HCT116 (cell line): ENCODE results near the gene RAB36. TPM values are rescaled to one million over a fixed set of nuclear protein-coding genes. Genes with fewer than 3 reads are reported as not detected.

Source experiments
- ATAC-seq: fragments of 200-7000 bp; cut with Tn5 transposase; 2 replicates; pipeline ENCODE4 v1.9.1; 2020; ENCODE audit warnings: mild to moderate bottlenecking, moderate library complexity
- BruUV-seq: library from RNA; stranded (reverse); fragments of 400-500 nt; replicated peaks from 2 replicates; lab custom pipeline; 2021; lab: Mats Ljungman, UMichigan
- CTCF ChIA-PET: fragments of 300-600 bp; sonication (Branson Sonifier 250); formaldehyde crosslinking; loops from one replicate; lab custom pipeline; 2021; ENCODE audit warnings: antibody characterized with exemption; lab: Charles Lee
- POLR2A ChIA-PET: fragments of 300-600, 350-600 bp; sonication (Branson Sonifier 250); formaldehyde crosslinking; loops from one replicate; lab custom pipeline; 2021; ENCODE audit warnings: antibody characterized with exemption; lab: Charles Lee
- RAD21 ChIA-PET, 2 experiments: fragments of 300-600 bp; sonication (Branson Sonifier 250); formaldehyde crosslinking; loops; one replicate each; lab custom pipeline; 2023; ENCODE audit warnings: low total read pairs in 2 of 2; ENCODE audit not compliant: uncharacterized antibody in 2 of 2, unreplicated experiment in 2 of 2, low non-redundant PET in 1 of 2; lab: Charles Lee
- DNase-seq: peaks from one replicate; pipeline ENCODE4 v3.0.0-alpha.2; 2010; ENCODE audit warnings: low read depth, low spot score
- H2AFZ ChIP-seq: fragments of 200-600 bp; shearing (Covaris generic), sonication (generic); 2 replicates; pipeline ENCODE4 v1.6.1; 2017; ENCODE audit warnings: low read depth, mixed run types, mixed read lengths, antibody characterized with exemption, low read length; ENCODE audit not compliant: poor library complexity, severe bottlenecking
- H3K27ac ChIP-seq: 2 replicates; pipeline ENCODE4 v1.5.1; 2012; ENCODE audit warnings: low read depth, low read length
- H3K27me3 ChIP-seq: fragments of 200-600 bp; sonication (generic); 2 replicates; pipeline ENCODE4 v1.6.1; 2016; ENCODE audit warnings: mixed run types, low read length, mixed read lengths; ENCODE audit not compliant: insufficient read depth
- H3K36me3 ChIP-seq, 2 experiments: fragments of 200-500 bp in 1 of 2; fragments of 200-600 bp in 1 of 2; sonication (Bioruptor generic) in 1 of 2; sonication (generic) in 1 of 2; 2 replicates each; pipeline versions ENCODE4 v1.5.1 to v1.6.1; 2014 to 2016; ENCODE audit warnings: low read length in 2 of 2, inconsistent platforms in 1 of 2, mixed read lengths in 1 of 2, mixed run types in 1 of 2; ENCODE audit not compliant: insufficient read depth in 2 of 2, control insufficient read depth in 1 of 2
- H3K4me1 ChIP-seq, 2 experiments: fragments of 200-600 bp in 1 of 2; sonication (generic) in 1 of 2; 2 replicates each; pipeline versions ENCODE4 v1.5.1 to v1.6.1; 2012 to 2017; ENCODE audit warnings: low read length in 2 of 2, inconsistent platforms in 1 of 2, mild to moderate bottlenecking in 1 of 2, mixed read lengths in 1 of 2, mixed run types in 1 of 2, moderate library complexity in 1 of 2; ENCODE audit not compliant: insufficient read depth in 2 of 2, control insufficient read depth in 1 of 2
- H3K4me2 ChIP-seq: fragments of 200-600 bp; sonication (generic); 2 replicates; pipeline ENCODE4 v1.6.1; 2017; ENCODE audit warnings: mixed run types, low read length, mixed read lengths
- H3K4me3 ChIP-seq, 2 experiments: fragments of 200-600 bp in 1 of 2; sonication (generic) in 1 of 2; replicated peaks in 1 of 2; 2 replicates each; pipeline ENCODE4 v1.5.1; 2011 to 2016; ENCODE audit warnings: low read length in 2 of 2, control low read depth in 1 of 2, low read depth in 1 of 2, mild to moderate bottlenecking in 1 of 2, mixed read lengths in 1 of 2, mixed run types in 1 of 2
- H3K79me2 ChIP-seq: fragments of 200-600 bp; sonication (generic); 2 replicates; pipeline ENCODE4 v1.6.1; 2017; ENCODE audit warnings: mild to moderate bottlenecking, mixed run types, low read length, moderate library complexity, mixed read lengths; ENCODE audit not compliant: insufficient read depth
- H3K9ac ChIP-seq: fragments of 200-600 bp; sonication (generic); 2 replicates; pipeline ENCODE4 v1.6.1; 2016; ENCODE audit warnings: low read length, mixed read lengths
- H3K9me2 ChIP-seq: fragments of 200-600 bp; sonication (generic), shearing (Covaris generic); 2 replicates; pipeline ENCODE4 v1.6.1; 2017; ENCODE audit warnings: mixed run types, mild to moderate bottlenecking, moderate library complexity; ENCODE audit not compliant: insufficient read depth
- H3K9me3 ChIP-seq, 2 experiments: fragments of 200-500 bp in 1 of 2; fragments of 200-600 bp in 1 of 2; sonication (Bioruptor generic) in 1 of 2; sonication (generic) in 1 of 2; 2 replicates each; pipeline ENCODE4 v1.6.1; 2014 to 2017; ENCODE audit warnings: low read length in 2 of 2, mixed read lengths in 2 of 2, inconsistent platforms in 1 of 2, low read depth in 1 of 2, mild to moderate bottlenecking in 1 of 2, mixed run types in 1 of 2, moderate library complexity in 1 of 2; ENCODE audit not compliant: control insufficient read depth in 1 of 2, insufficient read depth in 1 of 2
- H4K20me1 ChIP-seq: fragments of 200-600 bp; sonication (generic), shearing (Covaris generic); 2 replicates; pipeline ENCODE4 v1.6.1; 2017; ENCODE audit warnings: mixed run types, mild to moderate bottlenecking, moderate library complexity; ENCODE audit not compliant: insufficient read depth
- CBX3 ChIP-seq: IDR thresholded peaks from 2 replicates; pipeline ENCODE4 v1.6.1; 2012; ENCODE audit warnings: low read depth
- CEBPB ChIP-seq: IDR thresholded peaks from 2 replicates; pipeline ENCODE4 v1.6.1; 2012; ENCODE audit warnings: low read depth
- CTCF ChIP-seq, 3 experiments: fragments of 200-600 bp in 1 of 3; sonication (generic) in 1 of 3; IDR thresholded peaks in 2 of 3; conservative IDR thresholded peaks in 1 of 3; 2 replicates each; pipeline ENCODE4 v1.5.1; 2012 to 2017; ENCODE audit warnings: low read depth in 2 of 3, low read length in 2 of 3, antibody characterized with exemption in 1 of 3, borderline replicate concordance in 1 of 3, control low read depth in 1 of 3, mild to moderate bottlenecking in 1 of 3, mixed read lengths in 1 of 3, mixed run types in 1 of 3, moderate library complexity in 1 of 3; ENCODE audit not compliant: insufficient read depth in 1 of 3
- EGR1 ChIP-seq: IDR thresholded peaks from 2 replicates; pipeline ENCODE4 v1.6.1; 2012; ENCODE audit warnings: low read depth
- ELF1 ChIP-seq: IDR thresholded peaks from 2 replicates; pipeline ENCODE4 v1.6.1; 2012; ENCODE audit warnings: low read depth, borderline replicate concordance
- EZH2 ChIP-seq: fragments of 200-600 bp; sonication (generic); IDR thresholded peaks from 2 replicates; pipeline ENCODE4 v1.6.1; 2017; ENCODE audit warnings: antibody characterized with exemption, mixed run types
- EZH2phosphoT487 ChIP-seq: fragments of 200-600 bp; IDR thresholded peaks from 2 replicates; pipeline ENCODE4 v1.6.1; 2018; ENCODE audit warnings: antibody characterized with exemption, borderline replicate concordance
- FOSL1 ChIP-seq: IDR thresholded peaks from 2 replicates; pipeline ENCODE4 v1.6.1; 2012; ENCODE audit warnings: low read depth
- JUND ChIP-seq: IDR thresholded peaks from 2 replicates; pipeline ENCODE4 v1.6.1; 2012
- MAX ChIP-seq: IDR thresholded peaks from 2 replicates; pipeline ENCODE4 v1.6.1; 2012
- POLR2A ChIP-seq: IDR thresholded peaks from 2 replicates; pipeline ENCODE4 v1.7.0; 2011; ENCODE audit warnings: borderline replicate concordance; ENCODE audit not compliant: insufficient read depth, insufficient read length; ENCODE audit errors: extremely low read depth
- RAD21 ChIP-seq: IDR thresholded peaks from 2 replicates; pipeline ENCODE4 v1.6.1; 2012; ENCODE audit warnings: low read depth, mild to moderate bottlenecking
- SIN3A ChIP-seq: IDR thresholded peaks from 2 replicates; pipeline ENCODE4 v1.6.1; 2012; ENCODE audit warnings: low read depth
- SP1 ChIP-seq: IDR thresholded peaks from 2 replicates; pipeline ENCODE4 v1.6.1; 2012; ENCODE audit warnings: low read depth
- SRF ChIP-seq: IDR thresholded peaks from 2 replicates; pipeline ENCODE4 v1.6.1; 2012; ENCODE audit warnings: low read depth
- TCF7L2 ChIP-seq: IDR thresholded peaks from 2 replicates; pipeline ENCODE4 v1.7.0; 2011; ENCODE audit warnings: borderline replicate concordance, inconsistent platforms; ENCODE audit not compliant: insufficient read depth, insufficient read length; ENCODE audit errors: extremely low read depth
- YY1 ChIP-seq: IDR thresholded peaks from 2 replicates; pipeline ENCODE4 v1.6.1; 2011; ENCODE audit warnings: low read length, low read depth, moderate library complexity, mild to moderate bottlenecking; ENCODE audit not compliant: insufficient replicate concordance; ENCODE audit errors: extremely low read depth
- ZNF274 ChIP-seq: fragments of 200-500 bp; sonication (Bioruptor generic); IDR thresholded peaks from 2 replicates; pipeline ENCODE4 v1.6.1; 2014; ENCODE audit warnings: mild to moderate bottlenecking, low read depth, low read length, inconsistent platforms
- intact Hi-C: fragments of 100-400 bp; cut with micrococcal nuclease; formaldehyde crosslinking; loops from 2 replicates; pipeline ENCODE4 v1.10.0; 2022
- total RNA-seq: library from RNA; stranded (reverse); gene quantifications from one replicate; pipeline ENCODE4 v1.2.1, GENCODE V29; 2021; ENCODE audit not compliant: unreplicated experiment
- TF ChIP-seq, protein P1 (sequence below): IDR thresholded peaks from 2 replicates; pipeline ENCODE4 v1.6.1; 2011; ENCODE audit warnings: mild to moderate bottlenecking, low read length, moderate library complexity; ENCODE audit not compliant: insufficient replicate concordance; ENCODE audit errors: extremely low read depth

The RAB36 gene
- total RNA-seq, 1 experiment from 2014 or later: 6.1 TPM

GRCh38 chr22:23113067-23113846, 32.0 kb upstream of the RAB36 start:
- H3K4me1 ChIP-seq: peaks cover 0 to 6% of the 10 kb centered on the region in 2 experiments; a peak in 1 of 4 replicates
- TF ChIP-seq RAD21: no peak
- no peak for TF ChIP-seq EZH2phosphoT487
- TF ChIP-seq POLR2A: no peak
- no peak for TF ChIP-seq SP1
- TF ChIP-seq CBX3: no peak
- TF ChIP-seq JUND: no peak
- TF ChIP-seq ELF1: no peak
- no peak for TF ChIP-seq FOSL1
- TF ChIP-seq CTCF (IDR thresholded peaks at IDR 0.05 in 2 of 3, conservative IDR thresholded peaks at IDR 0.05 in 1 of 3; ENCODE audit: borderline replicate concordance in 1 of 3, insufficient read depth in 1 of 3, low read depth in 2 of 3, low read length in 2 of 3): no peak
- TF ChIP-seq YY1: no peak
- TF ChIP-seq MAX: no peak
- TF ChIP-seq TCF7L2: no peak
- no peak for TF ChIP-seq SRF
- no peak for TF ChIP-seq ZNF274
- TF ChIP-seq EGR1: no peak
- TF ChIP-seq, protein P1, sequence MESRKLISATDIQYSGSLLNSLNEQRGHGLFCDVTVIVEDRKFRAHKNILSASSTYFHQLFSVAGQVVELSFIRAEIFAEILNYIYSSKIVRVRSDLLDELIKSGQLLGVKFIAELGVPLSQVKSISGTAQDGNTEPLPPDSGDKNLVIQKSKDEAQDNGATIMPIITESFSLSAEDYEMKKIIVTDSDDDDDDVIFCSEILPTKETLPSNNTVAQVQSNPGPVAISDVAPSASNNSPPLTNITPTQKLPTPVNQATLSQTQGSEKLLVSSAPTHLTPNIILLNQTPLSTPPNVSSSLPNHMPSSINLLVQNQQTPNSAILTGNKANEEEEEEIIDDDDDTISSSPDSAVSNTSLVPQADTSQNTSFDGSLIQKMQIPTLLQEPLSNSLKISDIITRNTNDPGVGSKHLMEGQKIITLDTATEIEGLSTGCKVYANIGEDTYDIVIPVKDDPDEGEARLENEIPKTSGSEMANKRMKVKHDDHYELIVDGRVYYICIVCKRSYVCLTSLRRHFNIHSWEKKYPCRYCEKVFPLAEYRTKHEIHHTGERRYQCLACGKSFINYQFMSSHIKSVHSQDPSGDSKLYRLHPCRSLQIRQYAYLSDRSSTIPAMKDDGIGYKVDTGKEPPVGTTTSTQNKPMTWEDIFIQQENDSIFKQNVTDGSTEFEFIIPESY: no peak
- no peak for TF ChIP-seq EZH2
- TF ChIP-seq SIN3A: no peak
- no peak for TF ChIP-seq CEBPB
- no peak overlapping the region for H3K4me2 ChIP-seq
- no peak overlapping the region for H3K4me3 ChIP-seq
- no peak for ATAC-seq
- no peak overlapping the region for H3K27ac ChIP-seq
- BruUV-seq: no TSS peak
- CTCF ChIA-PET: interaction anchor here (0.6 kb wide), 1 partner anchor 98 kb away, joined by 4 read pairs; no protein-coding TSS in a partner anchor
- intact Hi-C loops: no loop called here
- no peaks in the 10 kb centered on the region for H3K9me3 ChIP-seq
- DNase-seq: no peak
- no peaks in the 10 kb centered on the region for H3K79me2 ChIP-seq
- no peaks in the 10 kb centered on the region for H4K20me1 ChIP-seq
- H2AFZ ChIP-seq: no peak overlapping the region
- no peaks in the 10 kb centered on the region for H3K9me2 ChIP-seq
- POLR2A ChIA-PET: no interaction called here
- RAD21 ChIA-PET: no interaction called here
- no peak overlapping the region for H3K9ac ChIP-seq
- H3K36me3 ChIP-seq: no peaks in the 10 kb centered on the region
- H3K27me3 ChIP-seq: no peaks in the 10 kb centered on the region
